GM12878 (cell line): ENCODE data around the gene MAP3K7CL.

ENCODE experiments used
- JUND ChIP-seq: IDR thresholded peaks from 2 replicates; pipeline ENCODE4 v1.6.1; 2012; ENCODE audit warnings: low read depth, mild to moderate bottlenecking, low read length, improper control_type of control experiment, moderate library complexity
- PAX5 ChIP-seq: IDR thresholded peaks from 2 replicates; pipeline ENCODE4 v1.6.1; 2011; ENCODE audit warnings: low read depth, low read length, borderline replicate concordance
- RCOR1 ChIP-seq: conservative IDR thresholded peaks from 2 replicates; pipeline ENCODE4 v1.6.1; 2012; ENCODE audit warnings: low read depth, low read length, improper control_type of control experiment
- TBL1XR1 ChIP-seq: IDR thresholded peaks from 2 replicates; pipeline ENCODE4 v1.6.1; 2012; ENCODE audit warnings: low read depth, low read length, improper control_type of control experiment
- TCF3 ChIP-seq: IDR thresholded peaks from 2 replicates; pipeline ENCODE4 v1.6.1; 2012; ENCODE audit warnings: low read depth, mild to moderate bottlenecking, low read length, borderline replicate concordance; ENCODE audit not compliant: insufficient read depth

GRCh38 chr21:29195981-29196669, 65.7 kb downstream of the MAP3K7CL start:
- TF ChIP-seq RCOR1: 0 out of 2 replicates have a peak, but pooled peaks have one; percentile 30
- TF ChIP-seq TBL1XR1: peak; percentile 81
- TF ChIP-seq TCF3: no peak
- peak; percentile 83 for TF ChIP-seq JUND
- TF ChIP-seq PAX5: 0 out of 2 replicates have a peak, but pooled peaks have one; percentile 57
